Keratinocyte (primary cell): ENCODE data around the gene CCDC92B.

Experiments
- CTCF ChIP-seq, 3 experiments: IDR thresholded peaks in 1 of 3; conservative IDR thresholded peaks in 1 of 3; optimal IDR thresholded peaks in 1 of 3; 2 replicates in 2 of 3; 3 replicates in 1 of 3; pipeline versions ENCODE3 to v1.5.1; 2011; ENCODE audit warnings: low read length in 3 of 3, mild to moderate bottlenecking in 3 of 3, moderate library complexity in 2 of 3, control low read depth in 1 of 3, inconsistent platforms in 1 of 3; ENCODE audit not compliant: insufficient read depth in 2 of 3; ENCODE audit errors: extremely low read depth in 1 of 3
- EZH2 ChIP-seq: IDR thresholded peaks from one replicate; pipeline ENCODE4 v1.6.1; 2012; ENCODE audit warnings: inconsistent platforms, mild to moderate bottlenecking, low read length, moderate library complexity

GRCh38 chr17:2778489-2778888 lies 29.0 kb upstream of the CCDC92B start:
- no peak for TF ChIP-seq CTCF (optimal IDR thresholded peaks at IDR 0.05 in 1 of 3, IDR thresholded peaks at IDR 0.05 in 1 of 3, conservative IDR thresholded peaks at IDR 0.05 in 1 of 3; ENCODE audit: extremely low read depth in 1 of 3, insufficient read depth in 2 of 3, low read length in 3 of 3)
- no peak for TF ChIP-seq EZH2
